BLaER1 (cell line): ENCODE results near the gene F7.

Experiments
- H3K27ac ChIP-seq: shearing (Covaris generic); formaldehyde crosslinking; 2 replicates; pipeline ENCODE4 v1.8.1; 2022
- H3K27me3 ChIP-seq: shearing (Covaris generic); formaldehyde crosslinking; 2 replicates; pipeline ENCODE4 v1.8.1; 2022
- H3K36me3 ChIP-seq: shearing (Covaris generic); formaldehyde crosslinking; 2 replicates; pipeline ENCODE4 v1.8.1; 2022
- H3K4me1 ChIP-seq: shearing (Covaris generic); formaldehyde crosslinking; 2 replicates; pipeline ENCODE4 v1.8.1; 2022
- H3K4me2 ChIP-seq: shearing (Covaris generic); formaldehyde crosslinking; 2 replicates; pipeline ENCODE4 v1.8.1; 2022
- H3K4me3 ChIP-seq: shearing (Covaris generic); formaldehyde crosslinking; 2 replicates; pipeline ENCODE4 v1.8.1; 2022
- H3K9ac ChIP-seq: shearing (Covaris generic); formaldehyde crosslinking; 2 replicates; pipeline ENCODE4 v1.8.1; 2022
- H3K9me3 ChIP-seq: shearing (Covaris generic); formaldehyde crosslinking; 2 replicates; pipeline ENCODE4 v1.8.1; 2022
- H4K20me1 ChIP-seq: shearing (Covaris generic); formaldehyde crosslinking; 2 replicates; pipeline ENCODE4 v1.8.1; 2022
- Cebpa-rat ChIP-seq: shearing (Covaris generic); IDR thresholded peaks from 2 replicates; pipeline ENCODE4 v1.8.1; 2022

F7 gene

GRCh38 chr13:113062691-113063090, 42.9 kb upstream of the F7 start:
- Histone ChIP-seq H3K27ac (no peak overlapping the region), H3K4me3 (no peak overlapping the region), H3K27me3 (no peaks in the 10 kb centered on the region), H3K4me1 (no peaks in the 10 kb centered on the region), H3K9ac (no peak overlapping the region), H3K36me3 (no peaks in the 10 kb centered on the region), H3K4me2 (no peak overlapping the region), H3K9me3 (peaks cover 11% of the 10 kb centered on the region), H4K20me1 (no peaks in the 10 kb centered on the region)
- TF ChIP-seq Cebpa-rat: no peak

- TF ChIP-seq Cebpa-rat: no peak
- H3K4me1 ChIP-seq: no peaks in the 10 kb centered on the region
- no peaks in the 10 kb centered on the region for H3K36me3 ChIP-seq
- no peak overlapping the region for H3K27ac ChIP-seq
- no peak overlapping the region for H3K4me3 ChIP-seq
- H3K27me3 ChIP-seq: no peaks in the 10 kb centered on the region
- peaks cover 7% of the 10 kb centered on the region for H3K9me3 ChIP-seq
- no peak overlapping the region for H3K4me2 ChIP-seq
- H4K20me1 ChIP-seq: no peaks in the 10 kb centered on the region
- no peak overlapping the region for H3K9ac ChIP-seq
Measured at GRCh38 chr13:113063091-113063491, 42.5 kb upstream of the F7 start.

- Histone ChIP-seq H3K27me3 (no peaks in the 10 kb centered on the region), H3K9me3 (no peaks in the 10 kb centered on the region), H3K36me3 (no peaks in the 10 kb centered on the region), H3K27ac (no peak overlapping the region), H3K4me3 (no peak overlapping the region), H3K4me1 (no peaks in the 10 kb centered on the region), H3K4me2 (no peak overlapping the region), H4K20me1 (no peaks in the 10 kb centered on the region), H3K9ac (no peak overlapping the region)
- TF ChIP-seq Cebpa-rat: no peak
Measured at GRCh38 chr13:113064000-113064533, 41.5 kb upstream of the F7 start.

GRCh38 chr13:113064534-113065405, 40.8 kb upstream of the F7 start:
- Histone ChIP-seq H3K27me3 (no peaks in the 10 kb centered on the region), H4K20me1 (no peaks in the 10 kb centered on the region), H3K4me3 (no peak overlapping the region), H3K27ac (no peak overlapping the region), H3K4me2 (no peak overlapping the region), H3K9me3 (no peaks in the 10 kb centered on the region), H3K9ac (no peak overlapping the region), H3K36me3 (no peaks in the 10 kb centered on the region), H3K4me1 (no peaks in the 10 kb centered on the region)
- TF ChIP-seq Cebpa-rat: no peak

- Histone ChIP-seq H3K4me3 (no peak overlapping the region), H3K36me3 (no peaks in the 10 kb centered on the region), H3K4me2 (no peak overlapping the region), H3K27me3 (no peaks in the 10 kb centered on the region), H3K27ac (no peak overlapping the region), H3K4me1 (no peaks in the 10 kb centered on the region), H3K9me3 (no peaks in the 10 kb centered on the region), H4K20me1 (no peaks in the 10 kb centered on the region), H3K9ac (no peak overlapping the region)
- no peak for TF ChIP-seq Cebpa-rat
Measured at GRCh38 chr13:113065406-113066141, 40.0 kb upstream of the F7 start.

GRCh38 chr13:113066142-113066455, 39.5 kb upstream of the F7 start:
- H4K20me1 ChIP-seq: no peaks in the 10 kb centered on the region

GRCh38 chr13:113066746-113067145, 38.8 kb upstream of the F7 start:
- Histone ChIP-seq H3K9me3 (no peaks in the 10 kb centered on the region), H4K20me1 (no peaks in the 10 kb centered on the region), H3K9ac (no peak overlapping the region), H3K27me3 (no peaks in the 10 kb centered on the region), H3K36me3 (no peaks in the 10 kb centered on the region), H3K27ac (no peak overlapping the region), H3K4me2 (no peak overlapping the region), H3K4me3 (no peak overlapping the region), H3K4me1 (no peaks in the 10 kb centered on the region)
- TF ChIP-seq Cebpa-rat: no peak

More at GRCh38 chr13:113066142-113066455, 39.5 kb upstream of the F7 start:
- Histone ChIP-seq H3K9me3 (no peaks in the 10 kb centered on the region), H3K4me3 (no peak overlapping the region), H3K9ac (no peak overlapping the region), H3K27ac (no peak overlapping the region), H3K4me1 (no peaks in the 10 kb centered on the region), H3K36me3 (no peaks in the 10 kb centered on the region), H3K4me2 (no peak overlapping the region), H3K27me3 (no peaks in the 10 kb centered on the region)
- TF ChIP-seq Cebpa-rat: no peak

GRCh38 chr13:113069861-113070805, 35.5 kb upstream of the F7 start:
- H3K4me1 ChIP-seq: no peaks in the 10 kb centered on the region
- no peak for TF ChIP-seq Cebpa-rat
- H3K9ac ChIP-seq: no peak overlapping the region
- H4K20me1 ChIP-seq: no peaks in the 10 kb centered on the region
- H3K36me3 ChIP-seq: no peaks in the 10 kb centered on the region
- no peak overlapping the region for H3K27ac ChIP-seq
- H3K9me3 ChIP-seq: no peaks in the 10 kb centered on the region
- no peak overlapping the region for H3K4me2 ChIP-seq
- H3K4me3 ChIP-seq: no peak overlapping the region
- no peaks in the 10 kb centered on the region for H3K27me3 ChIP-seq

GRCh38 chr13:113070855-113071254, 34.7 kb upstream of the F7 start:
- Histone ChIP-seq H3K4me3 (no peak overlapping the region), H3K9me3 (no peaks in the 10 kb centered on the region), H3K27ac (no peak overlapping the region), H3K9ac (no peak overlapping the region), H3K4me1 (no peaks in the 10 kb centered on the region), H3K36me3 (no peaks in the 10 kb centered on the region), H3K27me3 (no peaks in the 10 kb centered on the region), H3K4me2 (no peak overlapping the region), H4K20me1 (no peaks in the 10 kb centered on the region)
- no peak for TF ChIP-seq Cebpa-rat
